A172 (cell line): ENCODE measurements around the gene TBXAS1. TPM values are rescaled to one million over a fixed set of nuclear protein-coding genes. Genes with fewer than 3 reads are reported as not detected.
A peak's percentile ranks its signal among the peaks of the same experiment; 100 is the strongest.

Experiments
- DNase-seq: peaks from one replicate; pipeline ENCODE4 v3.0.0-alpha.2; 2015; ENCODE audit warnings: low spot score
- total RNA-seq: library from RNA; depleted of rRNA; stranded (reverse); fragments of >200 nt; shearing (Covaris generic); gene quantifications from 2 replicates; pipeline ENCODE4 v1.2.3, GENCODE V29; 2014

Gene TBXAS1
- total RNA-seq, 1 experiment from 2014 or later = 0.83 TPM

- no peak for DNase-seq
Observed at GRCh38 chr7:139854803-139855497, 25.9 kb downstream of the TBXAS1 start.

- no peak for DNase-seq
Observed at GRCh38 chr7:139855498-139856270, 26.6 kb downstream of the TBXAS1 start.

DNA sequence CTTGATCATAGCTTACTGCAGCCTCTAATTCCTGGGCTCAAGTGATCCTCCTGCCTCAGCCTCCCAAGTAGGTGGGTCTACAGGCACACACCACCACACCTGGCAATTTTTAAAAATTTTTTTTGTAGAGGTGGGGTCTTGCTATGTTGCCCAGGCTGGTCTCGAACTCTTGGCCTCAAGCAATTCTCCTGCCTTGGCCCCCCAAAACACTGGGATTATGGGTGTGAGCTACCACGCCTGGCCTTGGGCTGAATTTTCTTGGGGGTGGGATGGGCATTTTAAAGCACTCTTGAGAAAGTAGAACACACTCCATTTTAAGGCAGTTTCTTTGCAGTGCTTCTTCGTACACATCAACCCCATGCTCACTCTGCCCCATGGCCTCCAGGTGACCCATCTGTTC, 28.7 kb downstream of the TBXAS1 start:
- DNase-seq = no peak

DNA sequence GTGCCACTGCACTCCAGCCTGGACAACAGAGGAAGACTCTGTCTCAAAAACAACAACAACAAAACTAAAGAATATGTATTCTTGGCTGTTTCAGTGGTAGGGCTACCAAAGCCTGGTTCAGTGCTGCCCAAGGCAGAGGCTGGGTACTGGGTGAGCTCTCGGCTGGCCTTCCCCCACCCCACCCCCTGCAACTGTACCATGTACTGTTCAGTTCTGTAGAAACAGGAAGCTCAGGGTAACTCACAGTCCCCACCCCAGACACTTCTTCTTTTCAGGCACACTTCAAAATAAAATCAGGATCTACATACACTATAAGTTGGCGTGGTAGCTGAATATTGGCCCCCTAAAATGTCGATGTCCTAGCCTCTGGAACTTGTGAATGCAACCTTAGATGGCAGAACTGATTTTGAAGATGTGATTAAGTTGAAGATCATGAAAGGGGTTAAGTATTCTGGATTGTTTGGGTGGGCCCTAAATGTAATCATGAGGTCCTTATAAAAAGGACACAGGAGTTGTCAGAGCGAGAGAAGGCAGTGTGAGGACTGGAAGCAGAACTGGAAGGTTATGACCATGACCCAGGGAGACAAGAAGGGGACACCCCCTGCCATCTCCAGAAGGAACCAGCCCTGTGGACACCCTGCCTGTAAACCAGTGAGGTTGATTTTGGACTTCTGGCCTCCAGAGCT, 31.2 kb downstream of the TBXAS1 start:
- DNase-seq = no peak

- no peak for DNase-seq
Observed at GRCh38 chr7:139861803-139862202, 32.7 kb downstream of the TBXAS1 start.

GRCh38 chr7:139866047-139866837, 37.2 kb downstream of the TBXAS1 start:
- no peak for DNase-seq

DNA sequence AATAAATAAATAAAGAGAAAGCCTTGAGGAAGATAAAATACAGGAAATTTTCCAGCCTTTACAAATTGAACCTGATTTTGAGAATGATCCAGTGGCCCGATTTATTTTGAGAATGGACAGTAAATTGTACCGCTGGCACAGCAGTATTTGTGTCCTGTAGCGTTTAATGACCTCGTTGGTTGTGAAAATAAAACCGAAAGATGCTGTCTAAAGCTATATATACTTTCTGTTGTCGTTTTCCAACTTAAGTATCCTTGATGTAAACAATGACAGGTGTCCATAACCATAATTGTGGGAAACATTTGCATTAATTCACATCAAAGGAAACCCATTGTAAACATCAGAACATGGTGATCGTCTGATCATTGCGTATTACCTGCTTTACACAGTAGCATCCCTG, 38.8 kb downstream of the TBXAS1 start:
- no peak for DNase-seq

GRCh38 chr7:139869886-139870285, 40.8 kb downstream of the TBXAS1 start:
- DNase-seq = no peak

DNA sequence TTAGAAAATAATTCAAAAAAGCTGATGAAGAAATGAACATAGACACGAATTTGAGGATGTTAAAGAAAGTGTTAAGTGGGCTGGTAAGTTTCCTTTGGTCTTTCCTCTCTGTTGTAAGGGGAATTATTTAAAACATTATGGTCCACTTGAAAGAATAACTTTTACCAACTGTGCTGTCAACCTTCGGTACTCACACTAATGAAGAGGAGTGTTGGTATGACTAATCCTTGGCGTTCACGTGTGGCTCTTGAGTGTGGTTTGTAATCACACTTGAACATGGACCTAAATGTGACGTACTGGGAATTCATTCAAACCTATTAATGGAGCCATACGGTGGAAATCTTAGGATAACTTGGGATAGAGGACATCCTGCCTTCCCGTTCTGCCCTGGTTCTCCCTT, 41.3 kb downstream of the TBXAS1 start:
- no peak for DNase-seq

DNA sequence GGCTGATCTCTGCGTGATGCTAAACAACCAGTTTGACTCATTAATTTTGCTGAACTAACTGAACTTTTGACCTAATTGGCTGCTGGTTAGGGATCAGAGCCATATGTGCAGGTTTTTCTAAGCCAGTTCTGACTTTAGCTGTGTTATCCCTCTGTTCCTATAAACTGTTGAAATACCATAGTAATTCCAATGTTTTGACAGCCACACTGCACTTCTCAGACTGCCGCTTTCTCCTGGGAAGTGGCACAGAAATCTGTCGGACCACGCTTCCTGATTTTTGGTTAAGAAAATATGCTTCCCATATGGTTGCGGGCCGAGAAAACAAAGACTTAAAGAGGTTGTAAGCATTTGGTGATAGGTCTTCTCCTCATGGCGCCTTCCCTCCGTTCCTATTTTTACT, 42.3 kb downstream of the TBXAS1 start:
- no peak for DNase-seq

DNA sequence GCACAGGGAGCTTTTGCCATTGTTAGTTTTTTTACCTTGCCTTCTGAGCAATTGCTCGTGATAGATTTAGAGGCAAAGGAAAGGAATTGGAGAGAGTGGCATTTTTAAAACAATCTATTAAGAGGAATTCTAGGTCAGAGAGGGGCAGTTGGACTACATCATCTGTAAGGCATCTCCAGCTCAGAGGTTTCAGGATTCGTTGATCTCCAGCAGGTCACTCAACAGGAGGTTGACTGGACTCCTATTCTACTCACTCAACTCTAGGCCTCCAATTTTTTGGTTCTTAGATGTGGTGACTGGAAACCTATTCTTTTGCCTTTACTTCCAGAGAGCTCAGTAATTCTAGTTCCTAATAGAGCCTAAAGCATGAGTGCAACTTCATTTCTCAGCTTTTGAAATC, 42.8 kb downstream of the TBXAS1 start:
- no peak for DNase-seq

DNA sequence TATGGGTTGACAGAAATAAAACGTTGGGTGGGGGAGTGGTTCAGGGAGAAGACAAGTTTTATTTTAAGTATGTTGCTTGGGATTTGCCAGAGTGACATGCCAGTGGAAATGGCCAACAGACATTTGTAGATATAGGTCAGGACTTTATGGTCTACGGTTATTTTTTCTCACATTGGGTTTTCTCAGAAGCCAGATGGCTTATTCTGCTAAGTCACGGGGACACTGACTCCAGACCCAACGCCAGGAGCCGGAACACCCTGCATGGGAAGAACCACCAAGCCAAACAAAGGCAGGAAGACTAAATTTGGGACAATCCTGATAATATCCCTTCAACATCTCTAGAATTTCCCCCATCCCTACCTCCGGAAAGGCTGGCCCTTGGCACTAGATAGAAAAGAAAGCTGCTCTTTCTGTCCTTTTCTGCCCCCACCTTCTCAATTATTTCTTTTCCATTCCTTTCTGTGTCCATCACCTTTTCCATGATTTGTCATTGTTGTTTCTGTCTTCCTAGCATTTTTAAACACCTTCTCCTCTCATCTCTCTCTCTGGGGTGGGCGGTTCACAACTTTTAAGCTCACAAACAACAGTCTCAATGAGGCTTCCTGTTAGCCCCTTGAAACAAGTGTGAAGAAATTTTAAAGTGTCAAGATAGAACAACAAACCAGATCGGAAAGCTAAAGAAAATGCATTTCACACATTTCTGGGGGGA, 44.7 kb downstream of the TBXAS1 start:
- DNase-seq = no peak

DNA sequence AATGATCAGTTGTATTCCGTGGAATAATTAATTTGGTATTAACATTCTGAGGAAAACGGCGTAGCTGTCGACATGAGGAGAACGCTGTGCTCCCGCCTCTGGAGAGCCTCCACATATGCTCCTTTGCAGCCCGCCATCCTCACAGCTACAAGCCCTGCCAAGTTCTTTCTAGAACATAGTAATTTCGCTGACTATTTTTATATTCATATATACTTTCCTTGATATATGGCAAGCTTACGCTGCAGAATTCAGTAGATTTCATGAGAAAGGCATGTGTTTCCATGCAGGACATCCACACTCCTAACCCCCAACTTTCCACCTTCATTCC, 45.2 kb downstream of the TBXAS1 start:
- no peak for DNase-seq

DNA sequence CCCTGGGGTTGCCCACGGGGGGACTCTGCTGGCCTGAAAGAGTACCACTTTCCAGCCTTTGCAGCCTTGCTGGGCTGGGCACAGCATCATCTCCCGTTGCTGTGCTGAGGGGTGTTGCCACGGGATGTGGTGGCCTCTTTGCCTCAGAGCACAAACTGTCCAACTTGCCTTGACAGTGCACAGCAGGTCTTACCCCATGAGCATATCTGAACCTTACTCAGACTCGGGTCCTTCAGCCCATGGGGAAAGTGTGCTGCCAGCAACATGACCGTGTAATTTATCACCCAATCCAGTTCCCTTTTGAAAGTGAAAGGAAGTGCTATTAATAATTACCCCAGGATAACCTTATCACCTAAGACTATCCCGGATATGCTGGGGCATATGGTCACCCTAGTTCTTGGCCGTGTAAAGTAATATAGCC, 46.8 kb downstream of the TBXAS1 start:
- DNase-seq = no peak

- DNase-seq = peak; percentile 27
Observed at GRCh38 chr7:139876622-139877283, 47.7 kb downstream of the TBXAS1 start.

DNA sequence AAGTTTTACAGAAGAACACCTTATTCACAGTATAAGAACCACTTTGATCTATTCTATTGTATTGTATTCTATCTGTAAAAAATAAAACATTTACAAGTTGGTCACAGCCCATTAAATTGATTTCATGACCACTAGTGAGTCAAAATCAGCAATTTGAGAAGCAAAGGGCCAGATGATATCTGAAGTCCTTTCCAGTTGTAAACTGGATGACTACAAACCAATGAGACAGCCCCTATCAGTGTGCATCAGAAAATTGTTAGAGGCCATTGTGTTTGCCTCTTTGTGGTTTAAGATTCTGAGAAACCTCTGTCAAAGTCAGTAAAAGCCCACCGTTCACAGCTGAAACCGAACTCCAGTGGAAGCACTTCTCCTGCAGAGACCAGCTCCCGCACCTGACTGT, 54.8 kb downstream of the TBXAS1 start:
- no peak for DNase-seq

- DNase-seq = no peak
Observed at GRCh38 chr7:139884441-139884840, 55.4 kb downstream of the TBXAS1 start.

GRCh38 chr7:139885511-139885910, 56.4 kb downstream of the TBXAS1 start:
- no peak for DNase-seq

GRCh38 chr7:139886206-139886605, 57.1 kb downstream of the TBXAS1 start:
- DNase-seq = no peak

DNA sequence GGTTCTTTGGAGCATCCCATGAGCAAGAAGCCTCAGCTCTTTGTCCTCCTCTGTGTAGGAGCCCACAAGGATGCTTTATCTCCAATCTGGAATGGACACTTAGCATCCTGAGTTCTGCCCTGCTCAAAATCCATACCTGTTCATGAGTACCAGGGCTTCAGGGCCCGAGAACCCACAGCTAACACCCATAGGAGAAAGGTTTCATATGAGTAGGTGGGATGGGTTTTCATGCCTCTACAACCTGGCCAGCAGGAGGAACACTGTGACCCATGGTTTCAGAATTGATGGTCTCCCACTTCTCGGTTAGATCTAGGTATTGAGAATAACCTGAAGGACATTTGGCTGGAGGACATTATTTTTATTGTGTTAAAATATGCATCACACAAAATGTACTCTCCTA, 57.8 kb downstream of the TBXAS1 start:
- DNase-seq = no peak

DNA sequence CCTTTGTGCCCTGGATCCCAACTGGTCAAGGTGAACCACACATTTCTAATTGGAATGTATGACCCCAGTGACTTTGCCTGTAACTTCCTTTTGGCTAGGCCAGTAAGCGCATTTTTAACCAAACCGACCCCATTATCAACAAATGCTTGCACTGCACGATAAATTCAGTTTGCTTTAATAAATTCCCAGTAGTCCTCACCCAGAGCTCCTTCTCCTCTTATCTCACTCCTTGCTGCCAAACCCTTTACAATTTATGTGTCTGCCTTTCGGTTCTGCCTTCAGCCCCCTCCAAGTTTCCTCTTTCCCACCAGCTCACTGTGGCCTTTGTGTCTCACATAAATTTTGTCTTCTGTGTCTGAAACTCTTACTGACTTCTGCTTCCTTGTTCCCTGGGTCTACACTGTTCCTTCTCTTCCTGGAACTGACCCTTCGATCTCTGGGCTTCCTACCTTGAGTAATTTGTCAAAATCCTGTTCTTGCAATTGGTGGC, 59.0 kb downstream of the TBXAS1 start:
- DNase-seq = no peak
